ENCODE results near the gene OFD1. TPM values are rescaled to one million over a fixed set of nuclear protein-coding genes. Genes with fewer than 3 reads are reported as not detected.
"Not testable (repeated sequence)": the region's sequence is repeated elsewhere in the genome, so short reads cannot be mapped to it uniquely, and the experiment has no call there.

OFD1 gene
- polyA plus RNA-seq, 10 donors: 14.6 to 29.8 (median 20.2) TPM

GRCh38 chrX:13702111-13702789, 32.3 kb upstream of the OFD1 start:
- DNase-seq: no peak

- DNase-seq: no peak
Measured at GRCh38 chrX:13703135-13703534, 31.4 kb upstream of the OFD1 start.

- no peak for DNase-seq
Measured at GRCh38 chrX:13703589-13703988, 31.0 kb upstream of the OFD1 start.

- no peak for DNase-seq
Measured at GRCh38 chrX:13711141-13711540, 23.4 kb upstream of the OFD1 start.

DNA sequence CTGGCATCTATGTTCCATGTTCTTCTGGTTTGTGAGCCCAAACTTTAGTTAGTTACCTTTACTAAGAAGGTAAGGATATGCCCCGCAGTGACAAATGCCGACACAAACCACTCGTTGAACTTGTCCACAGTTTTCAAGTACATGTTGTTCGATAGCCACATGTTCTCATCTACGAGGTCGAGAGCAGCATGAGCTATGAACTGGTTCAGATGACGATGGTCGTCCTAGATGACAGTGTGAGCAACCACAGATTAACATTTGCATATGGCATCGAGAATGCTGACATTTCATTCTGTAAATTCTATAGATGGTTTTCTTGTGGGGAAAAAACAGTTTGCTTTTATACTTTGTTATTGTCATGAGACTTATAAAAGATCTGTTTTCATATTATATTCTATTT, 18.1 kb upstream of the OFD1 start:
- no peak for DNase-seq

GRCh38 chrX:13716905-13717304, 17.6 kb upstream of the OFD1 start:
- no peak for DNase-seq

GRCh38 chrX:13717700-13718472, 16.7 kb upstream of the OFD1 start:
- DNase-seq: peak in 2 of 3 donors; percentile 74 to 85

DNA sequence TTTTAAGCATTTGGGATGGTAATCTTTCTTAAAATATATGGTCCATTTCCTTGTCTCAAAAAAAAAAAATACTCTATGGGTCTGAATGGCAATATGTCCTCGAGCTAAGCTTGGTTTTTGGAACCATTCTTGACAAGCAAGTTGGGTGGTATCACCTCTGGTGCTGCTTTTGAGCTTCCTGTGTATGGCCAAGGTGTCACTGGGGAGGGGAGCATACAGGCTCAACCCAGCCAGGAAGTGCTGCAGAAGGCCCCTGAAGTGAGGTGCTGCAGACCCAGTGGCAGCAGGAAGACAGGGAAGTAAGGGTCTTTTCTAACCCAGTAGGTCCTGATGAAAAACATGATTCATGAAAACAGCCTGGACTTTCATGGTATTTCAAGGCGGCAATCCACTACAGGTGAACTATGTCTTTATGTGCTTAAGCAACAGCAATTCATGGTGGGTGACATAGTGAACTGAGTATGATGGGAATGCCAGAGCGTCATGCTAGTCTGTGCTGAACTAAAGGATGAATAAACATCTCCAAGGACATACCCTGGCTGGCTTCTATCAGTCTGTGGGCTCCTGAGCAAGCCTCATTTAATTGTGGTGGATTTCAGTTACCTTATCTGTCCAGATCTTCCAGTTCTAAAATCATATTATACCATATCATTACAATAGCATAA, 15.2 kb upstream of the OFD1 start:
- DNase-seq: no peak

DNA sequence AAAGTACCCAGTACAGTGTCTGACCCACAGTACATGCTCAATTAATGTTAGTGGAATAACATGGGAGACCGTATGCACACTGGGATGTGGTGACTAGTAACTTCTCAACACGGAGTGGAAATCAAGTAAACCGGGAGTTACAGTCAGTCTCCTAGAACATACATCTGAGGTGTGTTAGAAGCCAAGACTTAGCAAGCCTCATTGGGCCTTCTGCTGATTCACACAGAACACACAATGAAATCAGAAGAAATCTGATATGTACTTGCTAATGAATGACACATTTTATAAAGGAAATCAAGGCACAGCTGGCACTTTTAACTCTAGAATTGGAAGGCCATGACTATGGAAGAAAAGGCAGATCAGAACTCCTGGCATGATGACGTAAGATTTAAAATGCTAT, 13.2 kb upstream of the OFD1 start:
- DNase-seq: no peak

- peak in 2 of 3 donors; percentile 59 to 79 for DNase-seq
Measured at GRCh38 chrX:13721819-13722519, 12.6 kb upstream of the OFD1 start.

- DNase-seq: not testable (repeated sequence)
Measured at GRCh38 chrX:13724878-13725277, 9.7 kb upstream of the OFD1 start.

DNA sequence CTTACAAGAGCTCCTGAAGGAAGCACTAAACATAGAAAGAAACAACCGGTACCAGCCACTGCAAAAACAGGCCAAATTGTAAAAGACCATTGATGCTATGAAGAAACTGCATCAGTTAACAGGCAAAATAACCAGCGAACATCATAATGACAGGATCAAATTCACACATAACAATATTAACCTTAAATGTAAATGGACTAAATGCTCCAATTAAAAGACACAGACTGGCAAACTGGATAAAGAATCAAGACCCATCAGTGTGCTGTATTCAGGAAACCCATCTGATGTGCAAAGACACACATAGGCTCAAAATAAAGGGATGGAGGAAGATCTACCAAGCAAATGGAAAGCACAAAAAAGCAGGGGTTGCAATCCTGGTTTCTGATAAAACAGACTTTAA, 8.0 kb upstream of the OFD1 start:
- not testable (repeated sequence) for DNase-seq

- not testable (repeated sequence) for DNase-seq
Measured at GRCh38 chrX:13730523-13730922, 4.0 kb upstream of the OFD1 start.

GRCh38 chrX:13732246-13733067, 2.1 kb upstream of the OFD1 start:
- DNase-seq: peak in 2 of 3 donors; percentile 59 to 65

DNA sequence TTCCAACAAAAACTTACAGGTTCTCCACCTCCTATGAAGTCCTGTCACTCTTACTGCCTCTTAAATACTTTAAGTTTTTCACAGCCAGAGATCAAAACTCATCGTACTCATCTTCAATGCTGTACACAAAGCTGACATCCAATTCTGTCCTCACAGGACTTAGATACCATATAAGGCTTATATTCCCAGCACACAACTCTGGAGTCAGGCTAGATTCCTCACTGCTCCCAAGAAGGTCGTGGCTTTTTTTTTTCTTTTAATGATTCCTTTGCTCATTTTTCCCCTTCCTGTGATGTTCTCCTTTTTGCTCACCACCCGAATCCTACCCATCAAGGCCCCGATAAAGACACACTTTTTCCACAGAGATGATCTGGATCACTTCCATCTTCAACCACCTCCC, 1.0 kb upstream of the OFD1 start:
- DNase-seq: peak in 1 of 3 donors; percentile 19

- no peak for DNase-seq
Measured at GRCh38 chrX:13741695-13742094, 7.1 kb downstream of the OFD1 start.

DNA sequence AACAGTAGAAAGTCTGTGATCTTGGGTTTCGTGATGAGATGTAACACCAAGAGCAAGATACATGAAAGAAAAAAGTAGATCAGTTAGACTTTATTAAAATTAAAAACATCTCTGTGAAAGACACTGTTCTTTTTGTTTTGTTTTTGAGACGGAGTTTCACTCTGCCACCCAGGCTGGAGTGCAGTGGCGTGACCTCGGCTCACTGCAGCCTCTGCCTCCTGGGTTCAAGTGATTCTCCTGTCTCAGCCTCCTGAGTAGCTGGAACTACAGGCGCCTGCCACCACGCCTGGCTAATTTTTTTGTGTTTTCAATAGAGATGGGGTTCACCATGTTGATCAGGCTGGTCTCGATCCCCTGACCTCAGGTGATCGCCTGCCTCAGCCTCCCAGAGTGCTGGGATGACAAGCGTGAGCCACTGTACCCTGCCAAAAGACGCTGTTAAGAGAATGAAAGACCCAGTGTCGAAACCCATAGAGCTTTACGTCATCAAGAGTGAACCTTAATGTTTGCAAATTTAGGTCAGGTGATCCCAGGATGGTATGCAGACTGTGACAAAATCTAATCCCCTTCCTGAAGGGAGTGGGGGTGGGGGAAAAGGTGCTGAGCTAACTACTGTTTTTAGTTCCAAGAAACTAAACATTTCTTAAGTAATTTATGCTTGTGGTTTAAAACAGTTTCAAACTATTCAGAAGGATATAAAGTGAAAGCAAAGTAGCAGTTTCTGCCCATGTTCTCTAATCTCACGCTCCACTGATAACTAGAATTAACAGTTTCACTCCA, 8.0 kb downstream of the OFD1 start:
- no peak for DNase-seq

GRCh38 chrX:13747836-13748235, 13.3 kb downstream of the OFD1 start:
- DNase-seq: peak in 1 of 3 donors; percentile 55

- DNase-seq: no peak
Measured at GRCh38 chrX:13748486-13748885, 13.9 kb downstream of the OFD1 start.

DNA sequence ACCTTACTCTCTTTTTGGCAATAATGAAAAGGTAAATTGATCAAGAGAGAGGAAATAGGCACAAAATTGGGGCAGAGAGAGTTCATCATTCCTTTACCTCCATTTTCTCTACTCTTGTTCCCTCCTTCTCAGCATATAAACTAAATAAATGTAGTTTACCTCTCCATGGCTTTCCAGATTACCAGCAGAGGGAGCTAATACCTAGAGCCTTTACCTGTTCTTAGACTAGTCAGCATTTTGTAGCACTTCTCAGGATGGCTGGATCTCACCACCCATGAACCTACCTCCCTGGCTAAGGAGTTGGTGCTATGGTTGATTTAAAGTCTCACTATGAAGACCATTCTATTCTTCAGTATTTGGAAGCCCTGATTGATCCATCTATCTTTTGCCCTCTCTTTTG, 15.7 kb downstream of the OFD1 start:
- DNase-seq: peak in 1 of 3 donors; percentile 26
